Effector CD4-positive, alpha-beta T cell (primary cell): Measurements from ENCODE around the gene FAM20C. TPM values are rescaled to one million over a fixed set of nuclear protein-coding genes. Genes with fewer than 3 reads are reported as not detected.

Experiments
- DNase-seq: peaks from one replicate; pipeline ENCODE4 v3.0.0-alpha.2; 2020
- total RNA-seq: gene quantifications from one replicate; lab custom pipeline; 2026; lab: John Stamatoyannopoulos, UW

The FAM20C gene
- not detected for total RNA-seq

DNA sequence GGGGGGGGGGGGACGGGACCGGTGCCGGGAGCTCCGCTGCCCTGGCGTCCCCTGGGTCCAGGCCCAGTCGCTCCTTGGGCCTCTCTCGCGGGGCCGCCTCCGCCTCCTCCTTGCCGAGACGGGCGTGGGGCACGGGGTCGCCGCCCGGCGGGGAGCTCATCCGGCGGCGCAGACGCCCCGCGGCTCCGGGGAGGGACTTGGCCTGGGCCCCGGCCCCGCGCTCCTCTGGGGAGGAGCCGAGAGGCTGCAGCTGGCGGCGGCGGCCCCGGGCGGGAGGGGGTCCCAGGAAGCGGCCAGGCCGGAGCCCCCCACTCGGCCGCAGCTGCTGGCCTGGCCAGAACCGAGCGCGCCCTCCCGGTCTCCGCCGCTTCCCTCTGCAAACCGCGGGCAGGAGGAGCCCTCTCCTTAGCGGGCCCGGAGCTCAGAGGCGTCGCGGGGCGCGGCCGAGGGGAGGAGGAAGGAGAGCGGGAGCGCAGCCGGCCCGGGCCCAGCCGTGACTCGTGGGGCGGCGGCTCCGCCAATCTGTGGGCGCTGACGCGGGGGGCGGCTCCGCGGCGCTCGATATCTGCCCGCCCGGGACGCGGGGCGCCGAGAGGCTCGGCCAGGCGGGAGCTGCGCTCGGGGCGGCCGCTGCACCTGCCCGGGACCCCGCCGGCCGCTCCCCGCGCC, at the start of gene FAM20C:
TSS of gene FAM20C (plus strand) at position 591 of the 669 bp plus-strand sequence. CDS start 629 bp downstream, outside the sequence.
- peak; percentile 11 for DNase-seq

DNA sequence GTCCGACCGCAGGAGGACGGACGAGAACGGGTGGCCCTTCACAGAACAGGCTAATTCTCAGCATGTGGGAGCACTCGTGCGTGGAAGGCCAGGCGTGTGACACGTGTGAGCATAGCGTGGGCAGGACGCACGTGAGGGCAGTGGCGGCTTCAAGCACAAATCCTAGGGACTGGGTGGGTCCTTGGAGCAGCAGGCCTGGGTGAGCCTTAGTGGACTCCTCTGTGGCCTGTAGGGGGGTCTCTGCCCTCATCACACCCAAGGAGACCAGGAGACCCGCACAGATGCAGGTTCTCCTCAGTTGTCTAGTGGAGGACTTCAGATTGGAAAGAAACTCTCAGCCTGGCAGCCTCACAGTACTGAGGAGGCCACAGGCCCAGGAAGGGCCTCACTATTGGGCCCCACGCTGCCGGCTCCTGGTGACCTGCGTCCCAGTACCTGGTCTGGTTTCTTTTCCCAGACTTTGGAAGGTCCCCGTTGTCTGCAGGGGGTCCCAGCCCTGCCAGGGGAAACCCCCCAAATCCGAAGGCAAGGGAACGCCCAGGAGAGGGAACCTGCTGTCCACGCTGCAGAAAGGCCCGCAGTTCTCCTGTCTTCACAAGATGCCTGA, 49.1 kb upstream of the FAM20C start:
- DNase-seq = no peak

- no peak for DNase-seq
These were observed 48.4 kb upstream of the FAM20C start for GRCh38 chr7:143811-144453.

DNA sequence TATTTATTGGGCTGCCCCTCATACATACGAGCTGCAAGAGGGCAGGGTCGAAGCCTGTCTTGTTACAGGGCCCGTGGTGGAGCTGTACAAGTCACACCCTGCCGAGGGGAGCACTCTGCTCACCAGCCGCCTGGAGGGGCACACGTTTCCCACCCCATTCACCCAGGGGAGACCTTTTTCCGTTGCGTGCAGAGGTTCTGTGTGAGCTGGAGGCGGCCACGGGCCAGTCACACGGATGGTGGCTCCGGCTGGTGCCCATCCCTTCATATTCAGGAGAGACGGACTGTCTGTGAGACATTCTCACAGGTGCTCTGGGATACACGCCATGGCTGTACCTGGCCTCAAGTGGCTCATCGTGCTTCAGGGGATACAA, 47.9 kb upstream of the FAM20C start:
- no peak for DNase-seq

GRCh38 chr7:145863-146262, 46.5 kb upstream of the FAM20C start:
- DNase-seq = no peak

- no peak for DNase-seq
These were observed 43.8 kb upstream of the FAM20C start for GRCh38 chr7:148543-148931.

- DNase-seq = peak; percentile 94
These were observed 43.2 kb upstream of the FAM20C start for GRCh38 chr7:148932-149790.

DNA sequence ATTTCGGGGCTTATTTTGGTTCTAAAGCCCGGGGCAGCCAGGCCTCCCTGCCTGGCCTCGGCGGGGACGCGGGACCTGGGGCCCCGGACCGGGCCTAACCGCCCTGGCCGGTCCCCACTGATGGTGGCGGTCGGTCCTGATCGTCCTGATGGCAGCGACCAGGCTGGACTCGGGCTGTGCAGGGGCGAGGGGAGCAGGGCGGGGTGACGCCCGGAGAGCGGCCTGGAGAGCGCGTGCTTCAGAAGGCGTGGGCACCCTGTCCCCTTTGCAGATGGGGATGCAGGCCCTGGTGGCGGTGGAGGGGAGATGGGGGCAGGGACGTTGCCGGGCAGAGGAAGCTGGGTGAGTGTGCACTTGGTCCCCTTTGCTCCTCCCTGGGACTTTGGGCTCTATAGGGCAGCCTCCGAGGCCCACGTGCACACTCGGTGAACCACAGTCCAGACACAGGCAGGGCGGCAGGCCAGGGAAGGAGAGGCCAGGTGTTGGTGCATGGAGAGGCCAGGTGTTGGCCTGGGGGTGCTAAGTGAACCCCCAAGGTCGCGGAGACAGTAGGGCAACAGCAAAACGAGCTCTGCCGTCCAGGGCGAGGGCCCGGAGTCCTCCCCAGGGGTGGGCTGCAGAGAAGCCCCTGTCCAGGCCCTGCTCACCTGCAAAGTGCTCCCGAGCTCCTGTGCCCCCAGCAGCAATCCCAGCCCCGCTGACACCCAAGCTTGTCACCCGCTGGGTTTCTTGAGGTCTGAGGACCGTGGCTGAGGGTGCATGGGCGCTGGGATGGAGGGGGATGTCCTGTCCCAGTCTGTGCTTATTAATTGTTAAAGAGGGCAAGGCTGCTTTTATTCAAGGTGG, 42.4 kb upstream of the FAM20C start:
- peak; percentile 18 for DNase-seq

DNA sequence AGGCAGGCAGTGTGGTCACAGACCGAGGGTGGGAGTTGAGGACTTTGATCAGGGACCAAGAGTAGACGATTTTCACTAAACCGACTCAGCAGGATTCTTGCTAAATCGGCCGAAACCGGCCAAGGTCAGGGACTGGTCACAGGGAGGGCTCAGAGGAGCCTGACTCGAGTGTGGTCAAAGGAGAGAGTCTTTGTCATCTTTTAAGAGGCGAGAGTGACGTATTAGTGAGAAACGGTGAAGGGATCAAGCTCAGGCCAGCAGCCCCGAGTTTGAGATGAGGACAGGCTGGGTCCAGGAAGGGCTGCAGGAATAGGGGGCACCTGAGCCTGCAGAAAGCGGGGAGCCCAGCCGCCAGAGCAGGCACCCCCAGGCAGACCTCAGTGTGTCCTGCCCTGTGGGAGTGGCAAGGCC, 41.6 kb upstream of the FAM20C start:
- DNase-seq = no peak

GRCh38 chr7:151346-152050, 40.9 kb upstream of the FAM20C start:
- no peak for DNase-seq

- no peak for DNase-seq
These were observed 39.5 kb upstream of the FAM20C start for GRCh38 chr7:152702-153391.

- no peak for DNase-seq
These were observed 38.8 kb upstream of the FAM20C start for GRCh38 chr7:153604-154003.

GRCh38 chr7:154096-154799, 38.1 kb upstream of the FAM20C start:
- DNase-seq = no peak

- DNase-seq = no peak
These were observed 36.9 kb upstream of the FAM20C start for GRCh38 chr7:155469-155900.

DNA sequence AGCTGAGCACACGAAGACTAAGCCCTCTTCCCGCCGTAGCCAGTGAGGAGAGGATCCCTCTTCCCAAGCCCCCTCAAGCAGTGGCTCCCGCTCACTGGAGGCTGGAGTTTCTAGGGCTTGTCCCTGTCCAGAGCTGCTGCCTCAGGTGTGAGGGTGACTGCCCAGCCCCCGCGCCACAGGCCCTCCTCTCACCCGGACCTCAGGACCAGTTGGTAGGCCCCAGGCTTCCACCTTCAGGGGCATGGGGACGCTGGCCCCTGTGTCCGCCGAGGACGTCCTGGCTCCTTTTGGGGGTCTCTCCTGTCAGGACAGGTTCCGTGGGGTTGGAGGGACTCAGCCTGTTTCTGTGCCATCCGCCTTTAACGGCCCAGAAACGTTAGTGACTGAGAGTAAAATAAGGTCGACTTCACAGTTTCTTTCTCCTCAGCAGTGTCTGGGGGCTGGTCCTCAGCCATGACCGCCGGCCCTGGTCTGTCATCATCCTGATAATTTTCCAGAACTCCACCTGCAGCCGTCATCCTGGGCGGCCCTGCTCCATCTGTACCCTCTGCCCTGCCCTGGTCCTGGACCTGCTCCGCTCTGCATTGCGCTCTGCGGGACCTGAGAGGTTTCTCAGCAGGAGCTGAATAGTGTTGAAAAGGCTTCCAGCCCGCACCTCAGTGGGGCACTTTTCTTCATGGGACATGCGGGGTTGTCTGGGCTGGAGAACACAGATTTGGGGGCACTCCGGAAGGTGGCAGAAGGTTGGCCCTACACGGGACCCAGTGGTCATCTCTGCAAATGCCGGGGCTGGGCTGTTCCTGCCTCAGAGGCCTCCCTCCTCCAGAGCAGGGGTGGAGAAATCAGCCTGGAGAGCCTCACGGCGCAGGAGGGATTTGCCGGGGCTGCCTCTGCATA, 36.0 kb upstream of the FAM20C start:
- DNase-seq = no peak

DNA sequence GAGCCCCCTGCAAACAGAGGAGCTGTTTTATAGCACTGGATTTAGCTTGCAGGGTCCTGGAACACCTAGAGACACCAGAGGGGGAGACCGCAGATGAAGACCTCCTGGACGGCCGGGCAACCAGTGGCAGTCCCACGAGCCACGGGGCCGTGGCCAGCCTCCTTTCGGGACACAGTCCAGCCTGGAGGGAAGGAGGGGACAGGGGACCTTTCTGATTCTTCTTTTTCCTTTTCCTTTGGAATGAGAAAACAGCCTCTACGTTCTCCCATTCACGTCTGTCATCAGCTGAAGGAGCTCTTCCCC, 35.4 kb upstream of the FAM20C start:
- no peak for DNase-seq

DNA sequence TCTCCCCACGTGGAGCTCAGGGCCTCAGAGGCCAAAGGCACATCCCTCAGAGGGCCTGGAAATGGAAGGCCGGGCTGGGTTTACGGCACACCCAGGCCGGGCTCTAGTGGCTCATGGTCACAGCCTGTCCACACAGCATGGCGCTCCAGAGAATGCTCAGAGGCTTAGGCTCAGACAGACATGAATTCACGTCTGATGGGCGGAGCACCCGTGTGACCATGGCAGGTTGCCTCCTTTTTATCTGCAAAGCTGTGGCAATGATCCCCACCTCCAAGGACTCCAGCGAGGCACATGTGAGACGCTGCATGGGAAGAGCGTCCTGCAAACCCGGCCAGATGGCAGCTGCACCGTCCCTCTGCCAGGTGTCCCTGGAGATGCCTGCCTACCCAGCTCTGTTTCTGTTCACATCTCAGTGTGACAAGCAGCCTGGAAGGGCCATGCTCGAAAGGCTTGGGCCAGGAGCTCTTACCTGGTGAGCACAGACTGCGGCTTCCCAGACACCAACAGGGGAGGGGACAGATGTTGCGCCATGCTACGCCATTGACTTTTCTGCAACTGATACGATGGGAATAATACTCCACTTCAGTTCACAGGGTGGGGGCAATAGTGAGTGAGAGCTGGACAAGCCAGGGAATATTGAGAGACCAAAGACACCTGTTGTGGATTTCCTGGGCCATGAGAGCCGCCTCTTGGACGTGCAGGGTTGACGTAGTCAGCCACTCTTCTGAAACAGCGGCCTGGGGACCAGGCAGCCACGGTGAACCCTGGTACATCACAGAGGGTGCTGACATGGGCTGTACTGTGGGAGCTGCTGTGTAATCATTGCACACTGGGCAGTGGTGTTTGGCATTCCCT, 34.4 kb upstream of the FAM20C start:
- no peak for DNase-seq

GRCh38 chr7:158771-159170, 33.6 kb upstream of the FAM20C start:
- DNase-seq = no peak
